ENCODE data around the gene WDR31. TPM values are rescaled to one million over a fixed set of nuclear protein-coding genes. Genes with fewer than 3 reads are reported as not detected.

Gene WDR31
- total RNA-seq, 2 experiments from 2014 or later, result 1.3 to 1.4 TPM

DNA sequence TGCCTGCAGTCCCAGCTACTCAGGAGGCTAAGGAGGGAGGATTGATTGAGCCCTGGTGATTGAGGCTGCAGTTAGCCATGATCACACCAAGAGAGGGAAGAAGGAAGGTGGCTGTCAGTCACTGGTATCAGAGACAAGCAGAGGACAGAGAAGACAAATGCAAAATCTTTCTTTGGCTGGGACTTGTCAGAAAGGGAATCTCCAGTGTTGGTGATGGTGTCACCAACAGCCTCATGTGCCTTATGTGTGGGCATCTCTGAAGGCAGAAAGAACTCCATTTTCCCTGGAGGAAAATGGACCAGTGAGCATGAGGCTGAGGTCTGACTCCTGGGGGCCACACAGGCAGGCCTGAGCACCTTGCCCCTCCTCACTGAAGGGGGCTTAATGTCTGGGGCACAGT lies 24.8 kb downstream of the WDR31 start:
- no peak overlapping the region for H3K4me3 Mint-ChIP-seq
- H3K4me1 Mint-ChIP-seq (ENCODE audit: low read depth), result no peaks in the 10 kb centered on the region
- H3K27ac Mint-ChIP-seq, result no peak overlapping the region
- H3K36me3 Mint-ChIP-seq (ENCODE audit: low read depth), result no peaks in the 10 kb centered on the region
- DNase-seq, result no peak
- H3K27me3 Mint-ChIP-seq, result no peaks in the 10 kb centered on the region
- CTCF ChIA-PET, result no interaction called here
- POLR2A ChIA-PET, result interaction anchor here (0.6 kb wide), 1 partner anchor 627 kb away, joined by 3 read pairs; no protein-coding TSS in a partner anchor
- ATAC-seq, result no peak
- intact Hi-C loops (cut with micrococcal nuclease), result no loop called here
- H3K9me3 Mint-ChIP-seq, result no peaks in the 10 kb centered on the region
- TF ChIP-seq, protein P1, sequence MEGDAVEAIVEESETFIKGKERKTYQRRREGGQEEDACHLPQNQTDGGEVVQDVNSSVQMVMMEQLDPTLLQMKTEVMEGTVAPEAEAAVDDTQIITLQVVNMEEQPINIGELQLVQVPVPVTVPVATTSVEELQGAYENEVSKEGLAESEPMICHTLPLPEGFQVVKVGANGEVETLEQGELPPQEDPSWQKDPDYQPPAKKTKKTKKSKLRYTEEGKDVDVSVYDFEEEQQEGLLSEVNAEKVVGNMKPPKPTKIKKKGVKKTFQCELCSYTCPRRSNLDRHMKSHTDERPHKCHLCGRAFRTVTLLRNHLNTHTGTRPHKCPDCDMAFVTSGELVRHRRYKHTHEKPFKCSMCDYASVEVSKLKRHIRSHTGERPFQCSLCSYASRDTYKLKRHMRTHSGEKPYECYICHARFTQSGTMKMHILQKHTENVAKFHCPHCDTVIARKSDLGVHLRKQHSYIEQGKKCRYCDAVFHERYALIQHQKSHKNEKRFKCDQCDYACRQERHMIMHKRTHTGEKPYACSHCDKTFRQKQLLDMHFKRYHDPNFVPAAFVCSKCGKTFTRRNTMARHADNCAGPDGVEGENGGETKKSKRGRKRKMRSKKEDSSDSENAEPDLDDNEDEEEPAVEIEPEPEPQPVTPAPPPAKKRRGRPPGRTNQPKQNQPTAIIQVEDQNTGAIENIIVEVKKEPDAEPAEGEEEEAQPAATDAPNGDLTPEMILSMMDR (IDR thresholded peaks at IDR 0.05), result no peak

GRCh38 chr9:113313261-113313660 lies 26.8 kb downstream of the WDR31 start:
- ChIA-PET POLR2A (interaction anchor here (1.0 kb wide), 1 partner anchor 34 kb away, joined by 3 read pairs; no protein-coding TSS in a partner anchor), CTCF (interaction anchor here (0.6 kb wide), 1 partner anchor 47 kb away, joined by 3 read pairs; no protein-coding TSS in a partner anchor)
- intact Hi-C loops (cut with micrococcal nuclease), result no loop called here
- ATAC-seq (no peak), DNase-seq (no peak)
- no peak overlapping the region for H3K4me3 Mint-ChIP-seq
- no peak overlapping the region for H3K27ac Mint-ChIP-seq
- no peaks in the 10 kb centered on the region for H3K36me3 Mint-ChIP-seq (ENCODE audit: low read depth)
- TF ChIP-seq, protein P1 (IDR thresholded peaks at IDR 0.05), result no peak
- H3K4me1 Mint-ChIP-seq (ENCODE audit: low read depth), result no peaks in the 10 kb centered on the region
- no peaks in the 10 kb centered on the region for H3K27me3 Mint-ChIP-seq
- no peaks in the 10 kb centered on the region for H3K9me3 Mint-ChIP-seq

DNA sequence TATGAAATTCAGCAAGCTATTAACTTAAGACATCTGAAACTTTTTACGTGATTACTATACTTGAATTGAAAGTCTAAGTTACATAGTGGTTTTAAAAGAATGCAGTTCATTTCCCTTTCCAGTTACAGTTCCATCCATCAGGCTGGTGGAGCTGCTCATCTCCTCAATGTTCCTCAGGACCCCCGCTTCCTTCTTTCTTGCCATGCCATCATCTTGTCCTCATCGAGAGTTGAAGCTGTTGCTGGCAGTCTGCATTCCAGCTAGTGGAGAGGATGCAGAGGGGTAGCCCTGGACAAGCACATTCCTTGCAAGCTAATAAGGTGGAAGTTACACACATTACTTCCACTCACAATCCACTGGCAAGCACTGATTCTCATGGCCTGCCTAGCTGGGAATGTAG lies 28.1 kb downstream of the WDR31 start:
- no peaks in the 10 kb centered on the region for H3K36me3 Mint-ChIP-seq (ENCODE audit: low read depth)
- no peaks in the 10 kb centered on the region for H3K9me3 Mint-ChIP-seq
- DNase-seq (no peak), ATAC-seq (no peak)
- ChIA-PET CTCF (interaction anchor here (0.6 to 4.0 kb wide), 7 partner anchors 14 to 346 kb away, joined by 3 to 17 read pairs (median 3); partner anchors contain the start of gene ALAD), POLR2A (no interaction called here)
- H3K4me1 Mint-ChIP-seq (ENCODE audit: low read depth), result no peaks in the 10 kb centered on the region
- TF ChIP-seq, protein P1 (IDR thresholded peaks at IDR 0.05), result no peak
- intact Hi-C loops (cut with micrococcal nuclease), result no loop called here
- H3K27me3 Mint-ChIP-seq, result no peaks in the 10 kb centered on the region
- H3K27ac Mint-ChIP-seq, result no peak overlapping the region
- H3K4me3 Mint-ChIP-seq, result no peak overlapping the region

- H3K27me3 Mint-ChIP-seq, result no peaks in the 10 kb centered on the region
- intact Hi-C loops (cut with micrococcal nuclease), result no loop called here
- H3K36me3 Mint-ChIP-seq (ENCODE audit: low read depth), result no peaks in the 10 kb centered on the region
- TF ChIP-seq, protein P1 (IDR thresholded peaks at IDR 0.05), result no peak
- no peaks in the 10 kb centered on the region for H3K9me3 Mint-ChIP-seq
- H3K27ac Mint-ChIP-seq, result no peak overlapping the region
- ChIA-PET CTCF (interaction anchor here (1.1 to 4.0 kb wide), 8 partner anchors 26 to 347 kb away, joined by 3 to 17 read pairs (median 5); partner anchors contain the start of gene ALAD), POLR2A (interaction anchor here (1.0 kb wide), 1 partner anchor 89 kb away, joined by 3 read pairs; no protein-coding TSS in a partner anchor)
- H3K4me3 Mint-ChIP-seq, result no peak overlapping the region
- ATAC-seq, result no peak
- no peaks in the 10 kb centered on the region for H3K4me1 Mint-ChIP-seq (ENCODE audit: low read depth)
- no peak for DNase-seq
Measured at GRCh38 chr9:113310538-113310937, 29.5 kb downstream of the WDR31 start.

DNA sequence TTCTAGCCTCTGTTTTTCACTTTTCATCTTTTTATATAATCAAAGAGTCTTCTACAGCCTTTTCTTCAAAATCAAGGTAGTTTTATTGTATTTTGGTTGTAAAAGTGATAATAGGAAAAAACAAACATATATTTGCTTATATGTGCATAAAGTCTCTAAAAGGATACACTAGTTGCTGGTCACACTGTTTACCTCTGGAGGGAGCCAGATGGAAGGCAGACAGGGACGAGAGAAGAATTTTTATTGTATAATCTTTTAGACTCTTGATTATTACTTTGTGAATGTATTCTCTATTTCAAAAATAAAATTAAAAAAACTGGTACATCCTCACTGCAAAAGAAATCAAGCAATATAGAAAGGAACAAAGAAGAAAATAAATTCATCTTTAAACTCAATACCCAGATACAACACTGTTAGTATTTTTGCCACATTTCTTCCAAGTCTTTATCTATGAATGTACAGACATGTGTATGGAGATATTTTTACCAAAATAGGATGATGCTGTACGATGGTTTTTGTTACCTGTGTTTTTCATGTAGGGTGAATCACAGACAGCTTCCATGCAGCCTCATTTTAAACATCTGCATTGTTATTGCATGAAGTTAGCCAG lies 30.8 kb downstream of the WDR31 start:
- H3K36me3 Mint-ChIP-seq (ENCODE audit: low read depth), result no peaks in the 10 kb centered on the region
- H3K27ac Mint-ChIP-seq, result no peak overlapping the region
- TF ChIP-seq, protein P1 (IDR thresholded peaks at IDR 0.05), result peak; percentile 79
- H3K4me3 Mint-ChIP-seq, result no peak overlapping the region
- H3K9me3 Mint-ChIP-seq, result no peaks in the 10 kb centered on the region
- intact Hi-C loops (cut with micrococcal nuclease), result no loop called here
- POLR2A ChIA-PET, result no interaction called here
- DNase-seq (peak; percentile 50), ATAC-seq (peak; percentile 56)
- CTCF ChIA-PET, result interaction anchor here (0.7 to 4.0 kb wide), 8 partner anchors 34 to 349 kb away, joined by 3 to 17 read pairs (median 5); partner anchors contain the start of gene ALAD
- no peaks in the 10 kb centered on the region for H3K4me1 Mint-ChIP-seq (ENCODE audit: low read depth)
- no peaks in the 10 kb centered on the region for H3K27me3 Mint-ChIP-seq
